OCI-LY1 (cell line): Measurements from ENCODE around the gene C17orf67.

Experiments
- H2AFZ ChIP-seq: fragments of 200-600 bp; sonication (generic), shearing (Covaris generic); 2 replicates; pipeline ENCODE4 v1.6.0; 2014; ENCODE audit warnings: antibody characterized with exemption, mild to moderate bottlenecking, low read length
- H3F3A ChIP-seq: fragments of 200-600 bp; sonication (generic), shearing (Covaris generic); 2 replicates; pipeline ENCODE4 v1.6.0; 2014; ENCODE audit warnings: mild to moderate bottlenecking, antibody characterized with exemption, low read length, moderate library complexity; ENCODE audit not compliant: insufficient read depth
- H3K27ac ChIP-seq: fragments of 200-600 bp; sonication (generic); 2 replicates; pipeline ENCODE4 v1.5.1; 2014; ENCODE audit warnings: low read length, mixed run types, mild to moderate bottlenecking, low read depth; ENCODE audit not compliant: poor library complexity, severe bottlenecking
- H3K27me3 ChIP-seq: fragments of 200-600 bp; sonication (generic); 2 replicates; pipeline ENCODE4 v1.6.0; 2014; ENCODE audit warnings: antibody characterized with exemption, mild to moderate bottlenecking, low read length, moderate library complexity; ENCODE audit not compliant: insufficient read depth
- H3K36me3 ChIP-seq: fragments of 200-600 bp; sonication (generic); 2 replicates; pipeline ENCODE4 v1.6.1; 2014; ENCODE audit warnings: mild to moderate bottlenecking, antibody characterized with exemption, low read length, moderate library complexity, mixed read lengths; ENCODE audit not compliant: insufficient read depth
- H3K4me1 ChIP-seq: fragments of 200-600 bp; sonication (generic); 2 replicates; pipeline ENCODE4 v1.5.1; 2014; ENCODE audit warnings: mild to moderate bottlenecking, low read length, moderate library complexity; ENCODE audit not compliant: insufficient read depth, severe bottlenecking
- H3K4me2 ChIP-seq: fragments of 200-600 bp; sonication (generic), shearing (Covaris generic); 2 replicates; pipeline ENCODE4 v1.6.1; 2014; ENCODE audit warnings: low read length
- H3K4me3 ChIP-seq: fragments of 200-600 bp; sonication (generic); 2 replicates; pipeline ENCODE4 v1.5.1; 2014; ENCODE audit warnings: low read length, low read depth, mild to moderate bottlenecking, mixed read lengths; ENCODE audit not compliant: poor library complexity, severe bottlenecking
- H3K79me2 ChIP-seq: fragments of 200-600 bp; shearing (Covaris generic); 2 replicates; pipeline ENCODE4 v1.6.1; 2016; ENCODE audit warnings: mixed run types, low read length, mixed read lengths; ENCODE audit not compliant: insufficient read depth
- H3K9ac ChIP-seq: fragments of 200-600 bp; sonication (generic), shearing (Covaris generic); 2 replicates; pipeline ENCODE4 v1.6.1; 2014; ENCODE audit warnings: mild to moderate bottlenecking, low read length, mixed read lengths
- H3K9me2 ChIP-seq: fragments of 200-600 bp; sonication (generic), shearing (Covaris generic); 2 replicates; pipeline ENCODE4 v1.6.1; 2014; ENCODE audit warnings: low read depth, mild to moderate bottlenecking, low read length, mixed read lengths
- H3K9me3 ChIP-seq: fragments of 200-600 bp; shearing (Covaris generic); 2 replicates; pipeline ENCODE4 v1.6.1; 2014; ENCODE audit warnings: low read length, mixed read lengths
- H4K20me1 ChIP-seq: fragments of 200-600 bp; sonication (generic), shearing (Covaris generic); 2 replicates; pipeline ENCODE4 v1.6.0; 2016; ENCODE audit warnings: mild to moderate bottlenecking, low read length; ENCODE audit not compliant: insufficient read depth
- EZH2 ChIP-seq: fragments of 200-600 bp; sonication (generic), shearing (Covaris generic); IDR thresholded peaks from 2 replicates; pipeline ENCODE4 v1.8.0; 2017; ENCODE audit warnings: borderline replicate concordance, mixed run types, mild to moderate bottlenecking, antibody characterized with exemption, low read length, moderate library complexity, mixed read lengths
- TF ChIP-seq, protein P1 (sequence below): fragments of 200-600 bp; sonication (generic), shearing (Covaris generic); IDR thresholded peaks from 2 replicates; pipeline ENCODE4 v1.5.1; 2017; ENCODE audit warnings: mild to moderate bottlenecking, antibody characterized with exemption, low read length, moderate library complexity, mixed read lengths

C17orf67 gene

DNA sequence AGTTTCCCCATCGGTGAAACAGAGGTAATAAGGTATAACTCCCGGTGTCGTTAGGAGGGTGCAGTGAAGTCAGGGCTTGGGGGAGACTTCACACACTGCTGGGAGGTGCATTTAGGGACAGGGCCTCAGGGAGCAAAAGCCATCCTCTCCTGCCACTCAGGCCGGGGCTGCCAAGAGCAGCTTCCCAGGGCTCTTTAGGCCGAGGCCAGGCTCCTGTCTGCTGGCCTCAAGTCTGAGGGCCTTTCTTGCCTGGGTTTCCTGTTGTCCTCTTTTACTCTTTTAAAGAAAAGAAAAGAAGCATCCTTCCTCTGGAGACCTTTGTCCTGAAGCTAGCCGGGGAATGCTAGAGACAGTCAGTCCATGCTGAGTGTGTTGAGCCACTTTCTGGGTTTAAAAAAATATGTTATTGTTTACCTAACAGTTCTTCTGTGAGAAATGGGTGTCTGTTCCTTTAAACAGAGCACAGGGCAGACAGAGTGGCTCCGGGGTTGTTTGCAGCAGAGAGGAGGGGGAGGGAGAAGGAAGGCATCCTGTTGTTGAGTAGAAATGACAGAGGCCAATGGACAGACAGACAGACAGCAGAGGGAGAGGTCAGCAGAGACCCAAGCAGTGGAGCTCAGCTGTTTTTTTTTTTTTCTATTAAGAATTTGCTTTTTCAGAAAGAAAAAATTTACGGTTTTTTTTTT lies 79.1 kb downstream of the C17orf67 start:
- H3K79me2 ChIP-seq: no peaks in the 10 kb centered on the region
- no peak overlapping the region for H3K9ac ChIP-seq
- no peak overlapping the region for H2AFZ ChIP-seq
- no peak overlapping the region for H3K4me2 ChIP-seq
- H3K9me2 ChIP-seq: no peaks in the 10 kb centered on the region
- no peaks in the 10 kb centered on the region for H3F3A ChIP-seq
- no peaks in the 10 kb centered on the region; the same call in 1 of the 2 replicates for H3K27me3 ChIP-seq
- no peaks in the 10 kb centered on the region for H4K20me1 ChIP-seq
- H3K36me3 ChIP-seq: no peaks in the 10 kb centered on the region; the same call in 1 of the 2 replicates
- no peak overlapping the region for H3K4me3 ChIP-seq
- no peaks in the 10 kb centered on the region for H3K9me3 ChIP-seq
- TF ChIP-seq, protein P1, sequence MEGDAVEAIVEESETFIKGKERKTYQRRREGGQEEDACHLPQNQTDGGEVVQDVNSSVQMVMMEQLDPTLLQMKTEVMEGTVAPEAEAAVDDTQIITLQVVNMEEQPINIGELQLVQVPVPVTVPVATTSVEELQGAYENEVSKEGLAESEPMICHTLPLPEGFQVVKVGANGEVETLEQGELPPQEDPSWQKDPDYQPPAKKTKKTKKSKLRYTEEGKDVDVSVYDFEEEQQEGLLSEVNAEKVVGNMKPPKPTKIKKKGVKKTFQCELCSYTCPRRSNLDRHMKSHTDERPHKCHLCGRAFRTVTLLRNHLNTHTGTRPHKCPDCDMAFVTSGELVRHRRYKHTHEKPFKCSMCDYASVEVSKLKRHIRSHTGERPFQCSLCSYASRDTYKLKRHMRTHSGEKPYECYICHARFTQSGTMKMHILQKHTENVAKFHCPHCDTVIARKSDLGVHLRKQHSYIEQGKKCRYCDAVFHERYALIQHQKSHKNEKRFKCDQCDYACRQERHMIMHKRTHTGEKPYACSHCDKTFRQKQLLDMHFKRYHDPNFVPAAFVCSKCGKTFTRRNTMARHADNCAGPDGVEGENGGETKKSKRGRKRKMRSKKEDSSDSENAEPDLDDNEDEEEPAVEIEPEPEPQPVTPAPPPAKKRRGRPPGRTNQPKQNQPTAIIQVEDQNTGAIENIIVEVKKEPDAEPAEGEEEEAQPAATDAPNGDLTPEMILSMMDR: no peak
- TF ChIP-seq EZH2: no peak
- no peak overlapping the region for H3K27ac ChIP-seq
- peaks cover 6% of the 10 kb centered on the region for H3K4me1 ChIP-seq

DNA sequence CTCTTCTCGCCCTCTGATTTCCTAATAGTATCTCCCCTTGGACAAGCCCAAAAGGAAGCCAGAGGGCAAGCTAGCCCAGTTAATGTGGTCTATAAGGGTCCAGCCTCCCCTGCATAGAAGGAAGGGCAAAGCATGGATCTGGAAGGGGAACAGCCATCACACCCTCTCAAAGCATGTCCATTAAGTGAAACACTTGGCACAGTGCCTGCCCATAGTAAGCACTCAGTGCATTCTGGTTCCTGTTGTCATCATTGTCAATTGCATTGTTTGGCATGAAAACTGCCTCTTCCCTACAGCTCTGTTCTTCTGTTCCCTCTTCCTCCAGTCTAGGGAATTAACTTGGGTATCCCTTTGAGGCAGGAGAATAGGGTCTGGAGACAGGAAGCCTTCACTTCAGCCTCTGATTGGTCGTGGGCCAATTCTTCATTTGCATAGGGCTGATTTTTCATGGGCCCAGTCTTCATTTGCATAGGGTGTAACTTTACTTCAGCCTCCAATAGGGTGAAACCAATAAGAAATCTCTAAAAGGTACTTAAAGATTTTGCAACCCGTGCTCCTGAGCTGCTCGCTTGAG lies 81.4 kb downstream of the C17orf67 start:
- no peak overlapping the region for H3K9ac ChIP-seq
- no peaks in the 10 kb centered on the region for H3K9me3 ChIP-seq
- H3K9me2 ChIP-seq: no peaks in the 10 kb centered on the region
- no peak overlapping the region for H3K27ac ChIP-seq
- TF ChIP-seq EZH2: no peak
- TF ChIP-seq, protein P1: no peak
- no peak overlapping the region for H2AFZ ChIP-seq
- H4K20me1 ChIP-seq: no peaks in the 10 kb centered on the region
- no peaks in the 10 kb centered on the region; the same call in 1 of the 2 replicates for H3K27me3 ChIP-seq
- no peak overlapping the region for H3K4me3 ChIP-seq
- H3K79me2 ChIP-seq: no peaks in the 10 kb centered on the region
- no peak overlapping the region for H3K4me2 ChIP-seq
- no peaks in the 10 kb centered on the region for H3K36me3 ChIP-seq
- no peaks in the 10 kb centered on the region for H3F3A ChIP-seq
- peaks cover 6% of the 10 kb centered on the region for H3K4me1 ChIP-seq

DNA sequence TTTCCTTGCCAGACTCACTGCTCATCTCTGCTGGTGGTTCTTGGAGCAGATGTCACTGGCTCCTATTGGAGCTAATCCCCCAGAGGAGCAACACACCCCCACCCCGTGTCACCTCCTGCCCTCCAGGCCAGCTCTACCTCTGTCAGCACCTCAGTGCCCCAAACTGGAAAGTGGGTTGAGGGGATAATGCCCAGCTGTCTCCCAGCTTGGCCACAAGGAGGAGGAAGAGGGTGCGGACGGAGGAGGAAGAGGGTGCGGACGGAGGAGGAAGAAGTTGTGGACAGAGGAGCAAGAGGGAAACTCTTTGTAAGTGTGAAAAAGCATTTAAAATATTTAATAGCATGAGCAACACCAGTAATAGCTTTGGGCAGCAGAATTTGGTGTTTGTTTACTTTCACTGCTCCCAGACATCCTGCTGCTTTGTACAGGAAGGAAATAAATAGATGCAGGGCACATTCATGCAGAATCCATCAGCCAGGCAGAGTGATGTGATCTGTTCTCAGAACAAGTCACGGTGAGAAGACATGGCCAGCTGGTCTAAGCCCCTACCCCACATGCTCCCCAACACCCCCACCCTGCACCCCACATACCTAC lies 82.5 kb downstream of the C17orf67 start:
- no peak overlapping the region for H3K4me3 ChIP-seq
- no peaks in the 10 kb centered on the region for H3K79me2 ChIP-seq
- no peak overlapping the region for H3K9ac ChIP-seq
- no peak overlapping the region for H3K4me2 ChIP-seq
- no peak overlapping the region for H2AFZ ChIP-seq
- no peaks in the 10 kb centered on the region for H3K9me3 ChIP-seq
- no peaks in the 10 kb centered on the region for H3K36me3 ChIP-seq
- no peaks in the 10 kb centered on the region for H4K20me1 ChIP-seq
- H3K4me1 ChIP-seq: peaks cover 6% of the 10 kb centered on the region
- H3F3A ChIP-seq: no peaks in the 10 kb centered on the region
- H3K27me3 ChIP-seq: no peaks in the 10 kb centered on the region; the same call in 1 of the 2 replicates
- H3K9me2 ChIP-seq: no peaks in the 10 kb centered on the region
- no peak for TF ChIP-seq EZH2
- TF ChIP-seq, protein P1: no peak
- H3K27ac ChIP-seq: no peak overlapping the region
